Transverse colon (tissue), 4 donors: ENCODE data around the gene ACSS2. TPM values are rescaled to one million over a fixed set of nuclear protein-coding genes. Genes with fewer than 3 reads are reported as not detected.
"Not testable (repeated sequence)": the region's sequence is repeated elsewhere in the genome, so short reads cannot be mapped to it uniquely, and the experiment has no call there.

ENCODE experiments used
- DNase-seq: peaks from one replicate; pipeline ENCODE4 v3.0.0-alpha.2; 2019
- H3K27ac ChIP-seq, 4 donors: fragments of 200-600 bp; sonication (generic); 2 replicates each; pipeline ENCODE4 v1.5.1; 2016 to 2018; ENCODE audit warnings: inconsistent platforms in 4 of 4
- H3K27me3 ChIP-seq: fragments of 200-600 bp; sonication (generic); 2 replicates; pipeline ENCODE4 v1.5.1; 2017; ENCODE audit warnings: inconsistent platforms
- H3K36me3 ChIP-seq, 4 donors: fragments of 200-600 bp; sonication (generic); 2 replicates each; pipeline ENCODE4 v1.5.1; 2017 to 2019; ENCODE audit warnings: inconsistent platforms in 4 of 4
- H3K4me1 ChIP-seq, 4 donors: fragments of 200-600 bp; sonication (generic); 2 replicates each; pipeline ENCODE4 v1.5.1; 2017 to 2020; ENCODE audit warnings: inconsistent platforms in 4 of 4
- H3K4me3 ChIP-seq, 4 donors: fragments of 200-600 bp; sonication (generic); 1 replicate in 1 of 4; 2 replicates in 3 of 4; pipeline versions ENCODE4 v1.5.1 to v1.6.1; 2017 to 2019; ENCODE audit warnings: inconsistent platforms in 4 of 4
- H3K9me3 ChIP-seq, 2 donors: fragments of 200-600 bp; sonication (generic); 2 replicates each; pipeline ENCODE4 v1.5.1; 2017 to 2019; ENCODE audit warnings: inconsistent platforms in 2 of 2
- EP300 ChIP-seq: sonication (generic); formaldehyde crosslinking; IDR thresholded peaks from one replicate; pipeline ENCODE4 v1.6.1; 2017; ENCODE audit warnings: antibody characterized with exemption, low read depth
- POLR2A ChIP-seq: fragments of 450-650 bp; IDR thresholded peaks from one replicate; pipeline ENCODE4 v1.6.1; 2016; ENCODE audit warnings: antibody characterized with exemption, mild to moderate bottlenecking, moderate library complexity
- POLR2AphosphoS5 ChIP-seq, 3 donors: sonication (generic); formaldehyde crosslinking; IDR thresholded peaks; one replicate each; pipeline ENCODE4 v1.6.1; 2016; ENCODE audit warnings: antibody characterized with exemption in 3 of 3
- WGBS, 2 donors: methylation state at CpG; one replicate each; pipeline ENCODE4 v1.1.5; 2018; ENCODE audit warnings: low coverage in 1 of 2; 5-methylcytosine and 5-hydroxymethylcytosine counted together
- in situ Hi-C, 4 donors: fragments of 200-750 bp; cut with MboI; loops; one replicate each; pipeline versions ENCODE4 v1.15.0 to v1.15.1; 2017; ENCODE audit warnings: low sequenced_read_pairs in 3 of 4, low pct_ligation_motif_present in 1 of 4, low pct_unique_long_range_greater_than_20kb in 1 of 4
- intact Hi-C: fragments of 100-400 bp; cut with DNase I; formaldehyde crosslinking; loops from one replicate; pipeline ENCODE4 v1.15.1; 2023; ENCODE audit warnings: low total_unique reads
- total RNA-seq, 4 donors: library from RNA; depleted of rRNA; stranded (reverse); fragments of >200 nt; gene quantifications; one replicate each; pipeline ENCODE4 v1.1.0, GENCODE V29; 2016
- TF ChIP-seq, protein P1 (sequence below), 5 experiments: fragments of 200-600 bp in 3 of 5; fragments of 450-650 bp in 2 of 5; sonication (generic) in 3 of 5; IDR thresholded peaks; 1 replicate in 2 of 5; 2 replicates in 3 of 5; pipeline ENCODE4 v1.5.1; 2016 to 2017; ENCODE audit warnings: antibody characterized with exemption in 5 of 5, inconsistent platforms in 3 of 5, mild to moderate bottlenecking in 2 of 5, moderate library complexity in 1 of 5

The ACSS2 gene
- total RNA-seq, 4 donors from 2014 or later = 257 to 393 (median 359) TPM

DNA sequence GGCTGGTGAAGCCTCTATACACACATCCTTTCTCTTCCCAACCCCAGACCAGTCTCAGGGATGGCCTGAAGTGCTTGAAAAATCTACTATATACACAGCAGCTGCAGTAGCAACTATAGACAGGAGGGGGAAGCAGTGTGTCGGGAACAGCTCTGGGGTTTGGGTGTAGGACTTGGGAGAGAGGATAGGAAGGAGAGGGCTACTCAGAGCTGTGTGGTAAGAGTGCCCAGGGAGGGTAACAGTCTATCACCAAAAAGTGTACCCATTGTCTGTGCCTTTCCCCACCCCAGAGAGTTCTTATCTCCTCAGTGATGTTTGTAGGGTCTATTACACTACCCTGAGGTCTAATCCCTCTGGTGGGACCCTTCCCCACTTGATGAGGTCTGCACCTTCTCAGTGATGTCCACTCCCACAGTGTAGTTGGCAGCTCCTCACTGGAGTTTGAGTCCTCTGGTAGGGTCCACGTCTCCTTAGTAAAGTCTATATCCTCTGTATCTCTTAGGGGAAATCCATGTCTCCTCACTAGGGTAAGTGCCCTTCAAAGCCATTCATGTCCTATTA, 2.2 kb upstream of the ACSS2 start:
- 28 to 40% methylated on average over 1 to 2 of the region's 2 CpGs for WGBS, 2 donors
- intact Hi-C loops = loop anchor here (5.0 kb wide), 1 partner anchor 83 kb away; the partner anchor contains the start of genes GSS and MYH7B

DNA sequence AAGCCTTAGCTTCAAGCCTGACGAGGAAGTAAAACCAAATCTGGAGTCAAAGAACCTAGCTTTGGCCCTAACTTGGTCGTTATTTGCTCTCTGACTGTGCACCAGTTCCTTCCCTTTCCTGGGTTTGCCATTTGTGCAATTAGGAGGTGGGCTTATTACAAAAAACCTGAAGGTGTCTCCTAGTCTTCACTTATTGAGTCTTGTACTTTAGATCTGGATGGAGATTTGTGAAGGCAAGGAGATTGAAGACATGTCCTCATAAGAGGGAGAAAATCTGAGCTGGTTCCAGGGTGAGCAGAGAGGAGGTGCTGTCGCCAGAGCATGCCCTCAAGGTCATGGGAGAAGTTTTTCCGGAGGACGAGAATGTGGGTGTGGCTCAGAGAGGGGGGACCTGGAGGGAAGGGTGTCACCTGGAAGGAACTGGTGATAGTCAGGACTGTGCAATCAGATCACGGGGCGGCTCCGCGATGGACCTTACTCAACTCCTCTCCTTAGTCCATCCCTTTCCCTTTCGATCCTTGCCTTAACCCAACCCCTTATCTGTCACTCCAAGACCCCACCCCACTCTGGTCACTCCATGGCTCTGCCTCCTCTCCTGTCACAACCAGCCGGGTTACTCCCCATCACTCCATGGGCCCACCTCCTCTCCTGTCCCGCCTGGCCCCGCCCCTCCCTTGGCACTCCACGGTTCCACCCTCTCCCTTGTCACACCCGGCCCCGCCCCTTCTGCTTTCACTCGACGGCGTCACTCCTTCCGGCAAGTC, 588 bp upstream of the ACSS2 start:
- TF ChIP-seq EP300 (peak; percentile 68), POLR2A (peak; percentile 38), POLR2AphosphoS5 (IDR thresholded peaks at IDR 0.05) (peak; percentile 56 to 70 (median 63))
- TF ChIP-seq, protein P1, sequence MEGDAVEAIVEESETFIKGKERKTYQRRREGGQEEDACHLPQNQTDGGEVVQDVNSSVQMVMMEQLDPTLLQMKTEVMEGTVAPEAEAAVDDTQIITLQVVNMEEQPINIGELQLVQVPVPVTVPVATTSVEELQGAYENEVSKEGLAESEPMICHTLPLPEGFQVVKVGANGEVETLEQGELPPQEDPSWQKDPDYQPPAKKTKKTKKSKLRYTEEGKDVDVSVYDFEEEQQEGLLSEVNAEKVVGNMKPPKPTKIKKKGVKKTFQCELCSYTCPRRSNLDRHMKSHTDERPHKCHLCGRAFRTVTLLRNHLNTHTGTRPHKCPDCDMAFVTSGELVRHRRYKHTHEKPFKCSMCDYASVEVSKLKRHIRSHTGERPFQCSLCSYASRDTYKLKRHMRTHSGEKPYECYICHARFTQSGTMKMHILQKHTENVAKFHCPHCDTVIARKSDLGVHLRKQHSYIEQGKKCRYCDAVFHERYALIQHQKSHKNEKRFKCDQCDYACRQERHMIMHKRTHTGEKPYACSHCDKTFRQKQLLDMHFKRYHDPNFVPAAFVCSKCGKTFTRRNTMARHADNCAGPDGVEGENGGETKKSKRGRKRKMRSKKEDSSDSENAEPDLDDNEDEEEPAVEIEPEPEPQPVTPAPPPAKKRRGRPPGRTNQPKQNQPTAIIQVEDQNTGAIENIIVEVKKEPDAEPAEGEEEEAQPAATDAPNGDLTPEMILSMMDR (IDR thresholded peaks at IDR 0.05) = peak in 3 of 5 experiments; percentile 30 to 66 (median 60)
- Histone ChIP-seq H3K27ac (peak overlapping the region; percentile 89 to 97 (median 94)), H3K9me3 (no peaks in the 10 kb centered on the region), H3K4me1 (peaks cover 19 to 74% (median 59%) of the 10 kb centered on the region in 4 donors), H3K4me3 (peak overlapping the region in 3 of 4 donors; percentile 4 to 98 (median 92)), H3K27me3 (no peaks in the 10 kb centered on the region), H3K36me3 (no peaks in the 10 kb centered on the region)
- intact Hi-C loops (no loop called here), in situ Hi-C loops (no loop called here)
- 4 to 9% methylated on average over 13 to 20 of the region's 20 CpGs for WGBS, 2 donors
- DNase-seq = peak; percentile 100

More for the DNA sequence above, 2.2 kb upstream of the ACSS2 start:
- peaks cover 19 to 59% (median 50%) of the 10 kb centered on the region in 4 donors for H3K4me1 ChIP-seq
- H3K27me3 ChIP-seq = no peaks in the 10 kb centered on the region
- no peaks in the 10 kb centered on the region for H3K9me3 ChIP-seq
- TF ChIP-seq POLR2AphosphoS5 (IDR thresholded peaks at IDR 0.05) (peak in 1 of 3 donors; percentile 32), EP300 (no peak), POLR2A (no peak)
- TF ChIP-seq, protein P1 (IDR thresholded peaks at IDR 0.05) = peak; percentile 76 to 97 (median 85)
- in situ Hi-C loops = loop anchor here (5.0 to 25.0 kb wide), 3 partner anchors 83 to 338 kb away; partner anchors contain the start of genes GSS (in 3 of the 4), MYH7B (in 3 of the 4) and TRPC4AP (in 2 of the 4)
- H3K4me3 ChIP-seq = no peak overlapping the region
- peak overlapping the region; percentile 89 to 97 (median 94) for H3K27ac ChIP-seq
- DNase-seq = peak; percentile 88
- H3K36me3 ChIP-seq = no peaks in the 10 kb centered on the region

GRCh38 chr20:34880215-34880850, 3.9 kb downstream of the ACSS2 start:
- 49 to 54% methylated on average over 6 of the region's 6 CpGs for WGBS, 2 donors
- peaks cover 0 to 54% (median 29%) of the 10 kb centered on the region in 4 donors for H3K4me1 ChIP-seq
- H3K27me3 ChIP-seq = no peaks in the 10 kb centered on the region
- intact Hi-C loops = no loop called here
- no peaks in the 10 kb centered on the region for H3K9me3 ChIP-seq
- TF ChIP-seq, protein P1 (IDR thresholded peaks at IDR 0.05) = no peak
- TF ChIP-seq EP300 (no peak), POLR2A (no peak), POLR2AphosphoS5 (IDR thresholded peaks at IDR 0.05) (no peak)
- no peak for DNase-seq
- H3K36me3 ChIP-seq = peaks cover 0 to 21% (median 5%) of the 10 kb centered on the region in 4 donors
- no peak overlapping the region for H3K4me3 ChIP-seq
- H3K27ac ChIP-seq = peak overlapping the region in 3 of 4 donors; percentile 41 to 64 (median 49)
- in situ Hi-C loops = no loop called here

DNA sequence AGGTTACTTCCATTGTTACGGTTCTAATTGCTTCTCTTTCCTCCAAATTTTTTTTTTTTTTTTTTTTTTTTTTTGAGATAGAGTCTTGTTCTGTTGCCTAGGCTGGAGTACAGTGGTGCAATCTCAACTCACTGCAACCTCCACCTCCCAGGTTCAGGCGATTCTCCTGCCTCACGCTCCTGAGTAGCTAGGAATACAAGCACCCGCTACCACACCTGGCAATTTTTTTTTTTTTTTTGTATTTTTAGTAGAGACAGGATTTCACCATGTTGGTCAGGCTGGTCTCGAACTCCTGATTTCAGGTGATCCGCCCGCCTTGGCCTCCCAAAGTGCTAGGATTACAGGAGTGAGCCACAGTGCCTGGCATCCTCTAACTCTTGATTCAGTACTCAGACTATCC, 4.6 kb downstream of the ACSS2 start:
- H3K27me3 ChIP-seq, H3K4me3 ChIP-seq, in situ Hi-C loops, intact Hi-C loops, H3K9me3 ChIP-seq, DNase-seq: not testable (repeated sequence)
- Histone ChIP-seq H3K27ac (peak overlapping the region in 3 of 4 donors; percentile 41 to 64 (median 49)), H3K36me3 (peaks cover 0 to 21% (median 5%) of the 10 kb centered on the region in 4 donors), H3K4me1 (peaks cover 0 to 55% (median 27%) of the 10 kb centered on the region in 4 donors)
- 13 to 77% methylated on average over 1 to 7 of the region's 7 CpGs for WGBS, 2 donors
